Measurements from ENCODE around the gene DIRAS1.

DIRAS1 gene

GRCh38 chr19:2755811-2756210, 34.6 kb upstream of the DIRAS1 start:
- DNase-seq (ENCODE audit: low read depth) = no peak

DNA sequence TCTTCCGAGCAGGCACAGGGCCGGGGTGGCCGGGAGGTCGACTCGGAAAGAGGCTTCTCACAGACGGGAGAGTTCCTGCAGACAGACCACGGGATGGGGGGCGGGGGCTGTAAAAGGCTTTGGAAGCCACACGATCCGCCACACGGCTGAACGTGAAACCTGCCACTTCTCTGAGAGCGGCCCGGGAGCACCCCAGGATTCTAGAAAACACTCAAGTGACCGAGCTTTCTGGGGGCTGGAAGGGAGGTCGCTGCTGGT, 34.2 kb upstream of the DIRAS1 start:
- no peak for DNase-seq (ENCODE audit: low read depth)

- DNase-seq (ENCODE audit: low read depth) = no peak
These were observed 33.7 kb upstream of the DIRAS1 start for GRCh38 chr19:2754659-2755447.

GRCh38 chr19:2751438-2751830, 30.3 kb upstream of the DIRAS1 start:
- DNase-seq (ENCODE audit: low read depth) = no peak

DNA sequence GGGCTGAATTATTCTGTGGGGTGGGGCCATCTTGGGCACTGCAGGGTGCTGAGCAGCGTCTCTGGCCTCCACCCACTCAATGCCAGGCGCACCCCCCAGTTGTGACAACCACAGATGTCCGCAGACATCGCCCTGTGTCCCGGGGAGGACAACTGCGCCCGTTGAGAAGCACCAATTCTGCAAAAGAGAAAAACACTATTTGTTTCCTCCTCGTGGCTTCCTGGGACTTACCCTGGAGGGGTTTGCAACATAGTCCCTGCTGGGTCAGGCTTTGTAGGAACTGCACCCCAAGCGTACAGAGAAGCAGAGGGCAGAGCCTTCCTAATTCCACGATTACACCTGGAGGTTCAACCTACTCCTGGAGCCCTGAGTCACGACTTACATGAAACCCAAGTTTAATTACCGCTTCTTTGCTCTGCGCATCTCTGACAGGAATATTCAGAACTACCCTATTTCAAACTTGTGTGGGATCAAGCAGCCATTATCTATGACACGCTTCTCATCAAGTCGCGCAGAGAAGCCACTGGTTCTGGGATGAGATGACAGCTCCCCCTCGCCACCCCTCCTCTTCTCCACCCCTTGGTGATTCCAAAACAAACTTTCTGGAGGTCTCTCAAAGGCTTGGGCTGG, 29.8 kb upstream of the DIRAS1 start:
- DNase-seq (ENCODE audit: low read depth) = no peak

DNA sequence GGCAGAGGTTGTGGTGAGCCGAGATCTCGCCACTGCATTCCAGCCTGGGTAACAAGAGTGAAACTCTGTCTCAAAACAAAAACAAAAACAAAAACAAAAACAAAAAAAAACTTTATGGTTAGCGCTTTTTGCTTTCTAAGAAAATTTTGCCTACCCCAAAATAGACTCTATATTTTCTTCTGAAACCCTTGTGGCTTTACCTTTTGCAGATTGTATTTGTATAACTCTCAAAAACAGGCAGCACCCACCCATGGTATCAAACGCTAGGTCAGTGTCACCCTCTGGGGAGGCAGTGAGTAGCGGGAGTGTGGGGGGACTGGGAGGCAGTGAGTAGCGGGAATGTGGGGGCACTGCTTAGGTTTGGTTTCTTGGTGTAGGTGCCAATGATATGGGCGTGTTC, 26.2 kb upstream of the DIRAS1 start:
- DNase-seq (ENCODE audit: low read depth) = no peak

- DNase-seq (ENCODE audit: low read depth) = no peak
These were observed 22.9 kb upstream of the DIRAS1 start for GRCh38 chr19:2744113-2744512.

GRCh38 chr19:2743099-2743498, 21.9 kb upstream of the DIRAS1 start:
- no peak for DNase-seq (ENCODE audit: low read depth)

DNA sequence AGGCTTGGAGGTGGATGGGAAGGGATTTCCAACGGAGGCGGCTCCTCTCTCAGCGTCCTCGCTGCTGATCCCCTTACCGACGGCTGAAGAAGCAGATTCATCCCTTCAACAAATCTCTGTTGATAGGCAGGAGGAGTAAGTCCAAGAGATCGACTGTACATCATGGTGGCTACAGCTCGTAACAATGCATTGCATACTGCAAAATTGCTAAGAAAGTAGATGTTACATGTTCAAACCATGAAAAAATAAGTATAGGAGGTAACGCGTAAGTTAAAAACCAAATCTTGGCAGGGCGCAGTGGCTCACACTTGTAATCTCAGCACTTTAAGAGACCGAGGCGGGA, 19.1 kb upstream of the DIRAS1 start:
- DNase-seq (ENCODE audit: low read depth) = no peak

- peak; percentile 99 for DNase-seq (ENCODE audit: low read depth)
These were observed 18.6 kb upstream of the DIRAS1 start, which contains the start of gene SLC39A3 for GRCh38 chr19:2739602-2740313. SLC39A3 (minus strand) TSS chr19:2740017; CDS start chr19:2737257, 2,760 bp downstream.

DNA sequence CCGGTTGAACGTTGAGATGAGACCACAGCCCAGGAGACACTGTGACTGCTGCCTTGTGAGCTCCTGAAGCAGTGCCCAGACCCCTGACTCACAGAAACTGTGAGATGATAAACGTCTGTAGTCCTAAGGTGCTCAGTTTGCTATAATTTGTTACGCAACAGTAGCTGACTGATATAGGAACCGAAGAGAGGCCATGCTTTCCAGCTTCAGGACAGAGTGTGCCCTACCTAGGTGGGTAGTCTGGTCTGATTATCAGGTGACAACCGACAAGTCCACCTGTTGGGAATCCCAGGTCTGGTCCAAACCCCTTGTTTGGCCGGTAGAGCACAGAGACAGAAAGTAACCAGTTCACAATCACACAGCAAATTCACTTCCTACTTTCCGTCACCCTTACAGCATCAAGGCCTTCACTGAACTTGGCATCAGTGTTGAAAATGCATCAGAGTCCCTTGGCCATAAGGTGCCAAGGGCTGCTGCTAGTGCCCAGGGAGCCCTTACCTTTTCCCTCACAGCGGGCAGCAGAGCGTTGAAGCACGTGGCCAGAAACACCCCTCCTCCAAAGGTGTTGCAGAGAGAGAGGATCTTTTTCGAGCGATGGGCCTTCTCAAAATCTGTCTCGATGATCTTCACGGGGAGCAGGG, 15.5 kb upstream of the DIRAS1 start:
- no peak for DNase-seq (ENCODE audit: low read depth)

DNA sequence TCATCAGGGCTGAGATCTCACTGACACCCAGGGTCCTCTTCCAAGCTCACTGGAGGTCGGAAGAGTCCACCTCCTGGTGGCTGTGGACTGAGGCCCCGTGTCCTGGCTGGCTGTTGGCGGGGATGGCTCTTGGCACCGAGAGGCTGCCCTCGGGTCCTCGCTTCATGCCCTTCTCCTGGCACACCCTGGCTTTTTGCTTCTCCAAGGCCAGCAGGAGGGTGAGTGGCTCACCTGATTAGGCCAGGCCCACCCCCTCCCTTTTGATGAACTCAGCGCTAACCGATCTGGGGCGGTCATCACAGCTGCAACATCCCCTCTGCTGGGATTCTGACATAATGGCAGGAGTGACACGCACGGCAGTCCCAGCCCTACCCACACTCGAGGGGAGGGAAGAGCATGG, 14.2 kb upstream of the DIRAS1 start:
- DNase-seq (ENCODE audit: low read depth) = no peak

- DNase-seq (ENCODE audit: low read depth) = no peak
These were observed 13.6 kb upstream of the DIRAS1 start for GRCh38 chr19:2734589-2735288.

DNA sequence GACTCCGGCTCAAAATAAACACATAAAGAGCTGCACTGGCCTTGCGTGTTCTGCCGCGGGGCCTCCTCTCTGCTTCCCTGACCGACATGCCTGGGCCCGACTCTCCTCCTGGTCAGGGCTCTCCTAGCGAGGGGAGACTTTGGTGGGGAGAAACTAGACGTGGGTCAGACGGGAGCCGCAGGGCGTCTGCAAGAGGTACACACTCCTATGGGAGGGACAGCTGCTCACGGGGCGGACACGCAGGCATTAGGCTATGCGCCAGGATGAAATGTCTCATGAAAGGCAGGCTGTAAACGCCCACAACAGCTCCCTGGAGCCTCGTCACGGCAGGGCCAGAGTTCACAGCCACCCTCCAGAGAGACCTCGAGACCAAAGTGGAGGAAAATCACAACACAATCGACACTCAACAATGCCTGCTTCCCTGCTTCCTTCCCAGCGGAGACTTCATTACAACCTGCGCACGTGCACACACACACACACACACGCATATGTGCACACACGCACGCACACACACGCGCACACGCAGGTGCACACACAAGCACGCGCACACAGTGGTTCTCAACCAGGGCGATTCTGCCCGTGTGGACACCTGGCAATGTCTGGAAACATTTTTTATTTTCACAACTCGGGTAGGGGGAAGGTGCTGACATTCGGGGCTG, 12.9 kb upstream of the DIRAS1 start:
- DNase-seq (ENCODE audit: low read depth) = no peak

- no peak for DNase-seq (ENCODE audit: low read depth)
These were observed 11.7 kb upstream of the DIRAS1 start for GRCh38 chr19:2732883-2733282.

DNA sequence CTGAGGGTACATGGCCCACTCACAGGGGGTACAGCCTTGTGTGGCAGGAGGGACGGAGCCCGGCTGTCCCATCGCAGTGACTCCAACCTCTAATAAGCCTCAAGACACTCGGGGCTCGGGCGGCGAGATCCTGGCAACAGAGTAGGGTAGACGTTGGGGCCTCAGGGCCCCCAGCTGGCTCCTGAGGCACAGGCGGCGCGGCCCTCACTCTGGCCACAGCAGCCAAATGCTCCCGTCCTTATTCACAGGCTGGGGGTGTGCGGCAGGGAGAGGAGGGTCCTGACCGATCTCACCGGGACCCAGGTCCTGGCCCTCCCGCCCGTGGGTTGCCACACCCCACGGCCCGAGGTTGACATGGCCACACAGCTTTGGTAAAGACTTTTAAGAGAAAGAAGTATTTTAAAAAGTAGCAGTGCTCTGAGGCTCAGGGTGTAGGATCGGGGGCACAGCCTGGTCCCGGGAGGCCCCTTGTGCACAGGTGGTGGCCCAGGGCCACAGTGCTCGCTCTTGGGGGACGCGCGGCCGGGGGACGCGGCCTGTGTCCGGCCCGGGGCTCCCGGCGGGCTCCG, 11.1 kb upstream of the DIRAS1 start:
- no peak for DNase-seq (ENCODE audit: low read depth)

GRCh38 chr19:2731181-2731995, 10.2 kb upstream of the DIRAS1 start:
- DNase-seq (ENCODE audit: low read depth) = no peak

- DNase-seq (ENCODE audit: low read depth) = no peak
These were observed 9.0 kb upstream of the DIRAS1 start for GRCh38 chr19:2729943-2730818.

DNA sequence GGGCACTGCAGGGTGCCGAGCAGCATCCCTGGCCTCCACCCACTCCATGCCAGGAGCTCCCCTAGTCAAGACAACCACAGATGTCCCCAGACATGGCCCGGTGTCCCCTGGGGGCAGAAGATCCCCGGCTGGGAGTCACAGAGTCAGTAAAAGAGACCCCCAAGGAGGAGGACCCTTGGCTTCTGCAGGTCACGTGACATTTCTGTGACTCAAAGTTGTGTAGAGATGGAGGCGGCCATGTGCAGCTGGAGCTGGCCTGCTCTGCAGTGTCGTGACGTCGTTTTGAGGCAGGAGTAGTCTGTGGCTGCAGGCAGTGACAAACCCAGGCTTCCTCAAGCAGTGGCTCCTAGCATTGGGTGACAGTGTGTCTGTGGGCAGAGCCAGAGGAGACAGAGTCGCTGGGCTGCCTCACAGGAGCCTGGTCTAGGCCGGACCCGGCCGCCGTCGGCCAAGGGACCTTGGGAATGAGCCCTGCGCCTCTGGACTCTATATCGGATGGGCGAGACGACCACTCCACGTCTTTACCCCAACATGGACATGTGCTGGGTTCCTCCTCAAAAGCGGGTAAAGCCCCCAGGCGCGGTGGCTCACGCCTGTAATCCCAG, 7.7 kb upstream of the DIRAS1 start:
- no peak for DNase-seq (ENCODE audit: low read depth)

Measured in T follicular helper cell (primary cell).